Fibroblast of villous mesenchyme (primary cell): ENCODE data around the gene USP5. TPM values are rescaled to one million over a fixed set of nuclear protein-coding genes. Genes with fewer than 3 reads are reported as not detected.
A peak's percentile ranks its signal among the peaks of the same experiment; 100 is the strongest.
"Not testable (repeated sequence)": the region's sequence is repeated elsewhere in the genome, so short reads cannot be mapped to it uniquely, and the experiment has no call there.

Experiments
- DNase-seq: peaks from one replicate; pipeline ENCODE4 v3.0.0-alpha.2; 2010; ENCODE audit warnings: low read depth
- H3K4me3 ChIP-seq: 2 replicates; pipeline ENCODE4 v1.5.1; 2011; ENCODE audit warnings: low read depth, mild to moderate bottlenecking, low read length
- CTCF ChIP-seq: IDR thresholded peaks from 2 replicates; pipeline ENCODE4 v1.5.1; 2012; ENCODE audit warnings: low read depth, mild to moderate bottlenecking, low read length; ENCODE audit not compliant: insufficient read depth
- total RNA-seq: library from RNA; depleted of rRNA; stranded (reverse); fragments of >200 nt; gene quantifications from 2 replicates; pipeline ENCODE4 v1.2.3, GENCODE V29; 2012

The USP5 gene
- total RNA-seq, 1 donor, result 96.7 TPM

GRCh38 chr12:6867413-6868210 lies 15.7 kb downstream of the USP5 start, which contains the start of gene TPI1:
Gene TPI1 (plus strand): TSS chr12:6867531. CDS start chr12:6867567, 36 bp downstream.
- peak; percentile 81 for DNase-seq
- H3K4me3 ChIP-seq, result peak within 1 kb of the TSS; percentile 88
- no peak for TF ChIP-seq CTCF

- peak overlapping the region; percentile 88 for H3K4me3 ChIP-seq
- TF ChIP-seq CTCF, result peak; percentile 28
- DNase-seq, result no peak
Observed at GRCh38 chr12:6868211-6869048, 16.5 kb downstream of the USP5 start.

GRCh38 chr12:6869049-6870021 lies 17.4 kb downstream of the USP5 start:
- DNase-seq, result peak; percentile 76
- TF ChIP-seq CTCF, result peak; percentile 87
- peak overlapping the region; percentile 88 for H3K4me3 ChIP-seq

GRCh38 chr12:6870304-6870703 lies 18.4 kb downstream of the USP5 start:
- H3K4me3 ChIP-seq, DNase-seq: not testable (repeated sequence)

DNA sequence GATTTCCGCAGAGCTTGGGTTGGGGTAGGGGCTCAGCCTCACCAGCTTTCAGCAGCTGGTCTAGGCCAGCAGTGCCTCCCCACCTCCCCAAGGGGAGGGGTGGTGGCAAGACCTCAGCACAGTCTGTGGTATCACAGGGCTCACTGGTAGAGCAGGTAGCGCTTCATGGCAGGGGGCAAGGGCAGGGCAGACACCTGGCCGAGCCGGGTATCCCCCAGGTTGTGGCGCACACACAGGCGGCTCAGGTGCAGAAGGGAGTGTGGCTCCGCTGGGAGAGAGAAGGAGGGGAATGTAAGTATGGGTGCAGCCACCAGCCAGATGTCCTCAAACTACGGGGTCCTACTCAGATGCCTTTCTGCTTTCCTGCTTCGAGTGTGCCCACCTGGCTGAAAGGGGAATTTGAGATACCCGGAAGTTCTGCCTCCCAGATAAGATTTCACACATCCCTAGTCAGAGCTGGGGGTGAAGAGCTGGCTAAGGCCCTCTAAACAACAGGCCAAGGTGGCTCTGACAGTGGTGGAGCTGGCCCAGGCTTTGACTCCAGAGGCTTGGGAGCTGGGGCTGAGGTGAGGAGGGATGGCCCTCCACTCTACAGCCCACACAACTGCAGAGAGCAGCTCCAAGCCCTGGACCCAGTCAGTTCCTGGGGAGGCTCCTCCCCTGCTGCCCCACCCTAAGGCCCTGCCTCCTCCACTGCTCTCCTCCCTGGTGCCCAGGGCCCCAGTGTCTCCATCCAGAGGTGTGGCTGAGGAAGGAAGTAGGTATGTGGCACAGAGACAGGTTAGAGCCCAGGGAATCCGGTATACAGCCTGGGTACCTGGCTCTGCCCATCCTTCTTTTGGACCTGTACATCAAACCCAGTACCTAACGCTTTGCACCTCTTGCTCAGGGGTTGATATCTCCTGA lies 19.4 kb downstream of the USP5 start:
- DNase-seq, result no peak
- TF ChIP-seq CTCF, result no peak
- H3K4me3 ChIP-seq, result peak overlapping the region; percentile 85
